Adrenal gland (tissue), 12 donors: ENCODE measurements around the gene PLEKHA7. TPM values are rescaled to one million over a fixed set of nuclear protein-coding genes. Genes with fewer than 3 reads are reported as not detected.

ENCODE experiments used
- DNase-seq, 7 donors: peaks; one replicate each; pipeline ENCODE4 v3.0.0-alpha.2; 2019 to 2020
- H3K27ac ChIP-seq, 5 donors: fragments of 200-600 bp; sonication (generic) in 4 of 5; 1 replicate in 3 of 5; 2 replicates in 2 of 5; pipeline versions ENCODE4 v1.5.1 to v1.8.0; 2016 to 2020; ENCODE audit warnings: mild to moderate bottlenecking in 1 of 5
- H3K27me3 ChIP-seq: fragments of 200-600 bp; 2 replicates; pipeline ENCODE4 v1.8.0; 2021
- H3K36me3 ChIP-seq, 2 donors: fragments of 200-600 bp; replicated peaks in 1 of 2; 1 replicate in 1 of 2; 2 replicates in 1 of 2; pipeline versions ENCODE4 v1.5.1 to v1.8.0; 2018 to 2022
- H3K4me1 ChIP-seq, 2 donors: fragments of 200-600 bp; replicated peaks in 1 of 2; 1 replicate in 1 of 2; 2 replicates in 1 of 2; pipeline versions ENCODE4 v1.5.1 to v1.8.0; 2018 to 2021
- H3K4me3 ChIP-seq, 4 donors: fragments of 200-600 bp; sonication (generic) in 3 of 4; one replicate each; pipeline ENCODE4 v1.5.1; 2016 to 2018
- H3K9me3 ChIP-seq, 3 donors: fragments of 200-600 bp; sonication (generic) in 1 of 3; replicated peaks in 1 of 3; 1 replicate in 2 of 3; 2 replicates in 1 of 3; pipeline versions ENCODE4 v1.5.1 to v1.8.0; 2016 to 2021
- POLR2A ChIP-seq, 2 donors: fragments of 450-650 bp; IDR thresholded peaks; one replicate each; pipeline ENCODE4 v1.6.1; 2017; ENCODE audit warnings: antibody characterized with exemption in 2 of 2, mild to moderate bottlenecking in 2 of 2, moderate library complexity in 1 of 2
- WGBS, 4 donors: extraction: QIAGEN DNeasy Blood & Tissue Kit in 2 of 4; methylation state at CpG; one replicate each; pipeline versions ENCODE4 v1.1.5 to v1.1.7; 2013 to 2017; 5-methylcytosine and 5-hydroxymethylcytosine counted together
- intact Hi-C, 2 donors: fragments of 100-400 bp; cut with DNase I; formaldehyde crosslinking; loops; one replicate each; pipeline versions ENCODE4 v1.14.1 to v1.15.0; 2022 to 2023
- polyA plus RNA-seq, 3 donors: library from polyadenylated mRNA; stranded (reverse); fragments of 200-250 nt in 2 of 3; fragments of 350-450 nt in 1 of 3; fragmentation: Illumina TruSeq in 1 of 3; extraction: RNeasy Lipid Tissue Mini Kit (QIAGEN cat#74804) in 1 of 3; gene quantifications; one replicate each; pipeline ENCODE4 v1.2.3, GENCODE V29; 2013 to 2014
- total RNA-seq, 9 donors: library from RNA; depleted of rRNA in 4 of 9; stranded (reverse); fragments of >200 nt in 4 of 9; fragments of 120-200 nt in 1 of 9; fragmentation: NEBNext Ultra II Directional in 1 of 9; extraction: Animal tissue kit (Norgen Biotek cat#: 25700) in 1 of 9; gene quantifications; one replicate each; pipeline versions ENCODE4 v1.1.0 to v1.2.4, GENCODE V29; 2013 to 2023
- TF ChIP-seq, protein P1 (sequence below), 6 experiments: fragments of 450-650 bp in 4 of 6; fragments of 200-600 bp in 2 of 6; sonication (generic) in 1 of 6; IDR thresholded peaks; 1 replicate in 5 of 6; 2 replicates in 1 of 6; pipeline versions ENCODE4 v1.5.1 to v1.8.0; 2016 to 2021; ENCODE audit warnings: antibody characterized with exemption in 6 of 6, mild to moderate bottlenecking in 2 of 6, moderate library complexity in 1 of 6
- donor health status: healthy with polysubstance abuse.
- donor health status: Bipolar disorder and iron deficiency.
- donor health status: DM: yes; HTN: yes; CAD: no.
- donor health status: DM: no; HTN: no; CAD: no.
- donor health status: DM: no; HTN: no; CAD: no.
- donor health status: DM: yes; HTN: yes; CAD: no.

PLEKHA7 gene
- total and polyA plus RNA-seq, 12 donors, result 0.54 to 23.7 (median 2.7) TPM

DNA sequence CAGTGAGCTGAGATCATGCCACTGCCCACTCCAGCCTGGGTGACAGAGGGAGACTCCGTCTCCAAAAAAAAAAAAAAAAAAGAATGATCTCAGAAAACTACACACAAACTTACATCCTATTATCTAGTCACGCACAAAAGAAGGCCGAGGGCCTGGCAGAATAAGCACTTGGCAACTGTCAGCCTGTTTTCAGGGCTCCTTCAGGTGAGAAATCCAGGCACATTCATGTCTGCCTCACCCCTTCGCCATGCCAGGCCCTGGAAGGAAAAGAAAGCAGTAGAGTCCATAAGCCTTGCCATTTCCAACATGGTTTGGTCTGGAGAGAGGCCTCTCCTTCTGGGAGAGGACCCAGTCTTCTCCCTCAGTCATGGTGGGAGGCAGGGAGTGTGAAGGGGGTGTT, 244.8 kb downstream of the PLEKHA7 start:
- no peaks in the 10 kb centered on the region for H3K9me3 ChIP-seq
- no peaks in the 10 kb centered on the region for H3K4me1 ChIP-seq
- no peak for DNase-seq
- no peak for TF ChIP-seq POLR2A (IDR thresholded peaks at IDR 0.05)
- TF ChIP-seq, protein P1, sequence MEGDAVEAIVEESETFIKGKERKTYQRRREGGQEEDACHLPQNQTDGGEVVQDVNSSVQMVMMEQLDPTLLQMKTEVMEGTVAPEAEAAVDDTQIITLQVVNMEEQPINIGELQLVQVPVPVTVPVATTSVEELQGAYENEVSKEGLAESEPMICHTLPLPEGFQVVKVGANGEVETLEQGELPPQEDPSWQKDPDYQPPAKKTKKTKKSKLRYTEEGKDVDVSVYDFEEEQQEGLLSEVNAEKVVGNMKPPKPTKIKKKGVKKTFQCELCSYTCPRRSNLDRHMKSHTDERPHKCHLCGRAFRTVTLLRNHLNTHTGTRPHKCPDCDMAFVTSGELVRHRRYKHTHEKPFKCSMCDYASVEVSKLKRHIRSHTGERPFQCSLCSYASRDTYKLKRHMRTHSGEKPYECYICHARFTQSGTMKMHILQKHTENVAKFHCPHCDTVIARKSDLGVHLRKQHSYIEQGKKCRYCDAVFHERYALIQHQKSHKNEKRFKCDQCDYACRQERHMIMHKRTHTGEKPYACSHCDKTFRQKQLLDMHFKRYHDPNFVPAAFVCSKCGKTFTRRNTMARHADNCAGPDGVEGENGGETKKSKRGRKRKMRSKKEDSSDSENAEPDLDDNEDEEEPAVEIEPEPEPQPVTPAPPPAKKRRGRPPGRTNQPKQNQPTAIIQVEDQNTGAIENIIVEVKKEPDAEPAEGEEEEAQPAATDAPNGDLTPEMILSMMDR (IDR thresholded peaks at IDR 0.05), result no peak
- no peaks in the 10 kb centered on the region for H3K36me3 ChIP-seq
- intact Hi-C loops, result no loop called here
- no peak overlapping the region for H3K4me3 ChIP-seq
- no peak overlapping the region for H3K27ac ChIP-seq
- 85 to 94% (median 89%) methylated on average over 4 of the region's 4 CpGs for WGBS, 4 donors
- no peaks in the 10 kb centered on the region for H3K27me3 ChIP-seq

DNA sequence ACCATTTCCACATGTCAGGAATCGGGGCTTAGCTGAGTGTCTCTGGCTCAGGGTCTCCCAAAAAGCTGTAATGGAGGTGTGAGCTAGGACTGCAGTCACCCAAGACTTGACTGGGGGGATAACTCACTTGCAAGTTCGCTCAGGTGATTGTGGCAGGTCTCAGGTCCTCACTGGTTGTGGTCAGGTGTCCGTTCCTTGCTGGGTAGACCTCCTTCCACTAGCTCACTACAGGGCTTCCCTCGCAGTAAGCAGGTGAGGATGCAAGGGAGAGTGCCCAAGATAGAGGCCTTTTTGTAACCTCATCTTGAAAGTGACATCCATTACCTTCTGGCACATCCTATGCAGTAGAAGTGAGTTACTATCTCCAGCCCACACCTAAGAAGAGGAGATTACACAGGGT, 246.3 kb downstream of the PLEKHA7 start:
- Histone ChIP-seq H3K36me3 (no peaks in the 10 kb centered on the region), H3K4me3 (no peak overlapping the region), H3K4me1 (no peaks in the 10 kb centered on the region), H3K9me3 (no peaks in the 10 kb centered on the region), H3K27ac (no peak overlapping the region), H3K27me3 (no peaks in the 10 kb centered on the region)
- DNase-seq, result no peak
- TF ChIP-seq, protein P1 (IDR thresholded peaks at IDR 0.05), result no peak
- TF ChIP-seq POLR2A (IDR thresholded peaks at IDR 0.05), result no peak
- WGBS, 4 donors, result 81 to 95% (median 88%) methylated on average over 1 to 4 of the region's 4 CpGs
- intact Hi-C loops, result no loop called here

DNA sequence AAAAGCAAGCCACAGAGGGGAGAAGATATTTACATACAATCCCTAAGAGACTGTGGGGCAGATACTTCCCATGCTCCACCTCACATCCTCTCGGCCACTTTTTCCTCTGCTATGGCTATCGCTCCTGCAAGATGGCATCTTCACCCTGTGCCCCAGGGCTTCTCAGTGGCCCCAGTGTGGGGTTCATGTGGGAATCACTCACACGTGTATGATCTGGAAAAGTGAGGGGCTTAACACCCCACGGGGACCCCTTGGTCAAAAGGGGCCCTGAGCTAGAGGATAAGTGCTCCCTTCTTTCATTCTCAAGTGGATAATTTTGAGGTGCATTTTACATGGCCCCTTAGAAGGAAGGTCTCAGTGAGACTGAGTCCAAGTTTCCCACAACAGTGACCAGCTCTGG, 247.1 kb downstream of the PLEKHA7 start:
- Histone ChIP-seq H3K9me3 (no peaks in the 10 kb centered on the region), H3K36me3 (no peaks in the 10 kb centered on the region), H3K4me1 (no peaks in the 10 kb centered on the region), H3K27me3 (no peaks in the 10 kb centered on the region), H3K4me3 (no peak overlapping the region), H3K27ac (no peak overlapping the region)
- 72 to 79% (median 77%) methylated on average over 4 of the region's 4 CpGs for WGBS, 4 donors
- intact Hi-C loops, result no loop called here
- DNase-seq, result no peak
- TF ChIP-seq, protein P1 (IDR thresholded peaks at IDR 0.05), result no peak
- no peak for TF ChIP-seq POLR2A (IDR thresholded peaks at IDR 0.05)

DNA sequence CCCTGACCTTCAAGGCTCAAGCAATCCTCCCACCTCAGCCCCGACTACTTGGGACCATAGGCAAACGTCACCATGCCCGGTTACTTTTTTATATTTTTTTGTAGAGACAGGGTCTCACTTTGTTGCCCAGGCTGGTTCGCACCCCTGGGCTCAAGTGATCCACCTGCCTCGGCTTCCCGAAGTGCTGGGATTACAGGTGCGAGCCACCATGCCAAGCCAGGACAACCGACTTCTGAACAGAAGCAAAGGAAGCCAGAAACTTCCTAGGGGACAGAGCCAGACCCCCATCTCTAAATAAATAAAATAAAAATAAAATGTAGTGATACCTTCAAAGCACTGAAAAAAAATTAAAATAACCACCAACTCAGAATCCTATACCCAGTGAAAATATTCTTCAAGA, 249.3 kb downstream of the PLEKHA7 start:
- Histone ChIP-seq H3K27ac (no peak overlapping the region), H3K36me3 (no peaks in the 10 kb centered on the region), H3K4me3 (no peak overlapping the region), H3K9me3 (no peaks in the 10 kb centered on the region), H3K4me1 (no peaks in the 10 kb centered on the region), H3K27me3 (no peaks in the 10 kb centered on the region)
- DNase-seq, result no peak
- intact Hi-C loops, result no loop called here
- TF ChIP-seq, protein P1 (IDR thresholded peaks at IDR 0.05), result no peak
- TF ChIP-seq POLR2A (IDR thresholded peaks at IDR 0.05), result no peak
- WGBS, 4 donors, result 77 to 82% (median 80%) methylated on average over 8 of the region's 8 CpGs
